ENCODE results near the gene PSMA7.

DNA sequence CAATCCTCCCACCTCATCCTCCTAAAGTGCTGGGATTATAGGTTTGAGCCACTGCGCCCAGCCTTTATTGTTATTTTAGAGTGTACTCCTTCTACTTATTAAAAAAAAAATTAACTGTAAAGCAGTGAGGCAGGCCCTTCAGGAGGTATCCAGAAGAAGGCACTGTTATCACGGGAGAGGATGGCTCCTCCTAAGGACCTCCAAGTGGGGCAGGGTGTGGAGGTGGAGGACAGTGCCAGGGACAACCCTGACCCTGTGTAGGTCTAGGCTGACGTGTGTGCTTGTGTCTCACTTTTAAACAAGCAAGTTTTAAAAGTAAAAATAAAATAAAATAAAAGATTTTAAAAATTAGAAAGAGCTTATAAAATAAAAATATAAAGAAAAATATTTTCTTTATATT lies 53.8 kb downstream of the PSMA7 start:
- TF ChIP-seq CTCF (IDR thresholded peaks at IDR 0.05) (no peak), EZH2 (IDR thresholded peaks at IDR 0.05; ENCODE audit: borderline replicate concordance, insufficient read depth, low read depth, low read length, poor library complexity, severe bottlenecking) (no peak)
